ENCODE results near the gene DDX24.

The DDX24 gene

GRCh38 chr14:94058674-94059138 lies 22.3 kb downstream of the DDX24 start:
- no peak overlapping the region for H3K4me3 ChIP-seq (ENCODE audit: low read depth, low read length)
- in situ Hi-C loops (cut with HindIII; ENCODE audit: low sequenced_read_pairs), result no loop called here
- DNase-seq (ENCODE audit: low read depth, low spot score), result no peak
- TF ChIP-seq, protein P1, sequence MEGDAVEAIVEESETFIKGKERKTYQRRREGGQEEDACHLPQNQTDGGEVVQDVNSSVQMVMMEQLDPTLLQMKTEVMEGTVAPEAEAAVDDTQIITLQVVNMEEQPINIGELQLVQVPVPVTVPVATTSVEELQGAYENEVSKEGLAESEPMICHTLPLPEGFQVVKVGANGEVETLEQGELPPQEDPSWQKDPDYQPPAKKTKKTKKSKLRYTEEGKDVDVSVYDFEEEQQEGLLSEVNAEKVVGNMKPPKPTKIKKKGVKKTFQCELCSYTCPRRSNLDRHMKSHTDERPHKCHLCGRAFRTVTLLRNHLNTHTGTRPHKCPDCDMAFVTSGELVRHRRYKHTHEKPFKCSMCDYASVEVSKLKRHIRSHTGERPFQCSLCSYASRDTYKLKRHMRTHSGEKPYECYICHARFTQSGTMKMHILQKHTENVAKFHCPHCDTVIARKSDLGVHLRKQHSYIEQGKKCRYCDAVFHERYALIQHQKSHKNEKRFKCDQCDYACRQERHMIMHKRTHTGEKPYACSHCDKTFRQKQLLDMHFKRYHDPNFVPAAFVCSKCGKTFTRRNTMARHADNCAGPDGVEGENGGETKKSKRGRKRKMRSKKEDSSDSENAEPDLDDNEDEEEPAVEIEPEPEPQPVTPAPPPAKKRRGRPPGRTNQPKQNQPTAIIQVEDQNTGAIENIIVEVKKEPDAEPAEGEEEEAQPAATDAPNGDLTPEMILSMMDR (IDR thresholded peaks at IDR 0.05; ENCODE audit: low read depth, low read length), result no peak

DNA sequence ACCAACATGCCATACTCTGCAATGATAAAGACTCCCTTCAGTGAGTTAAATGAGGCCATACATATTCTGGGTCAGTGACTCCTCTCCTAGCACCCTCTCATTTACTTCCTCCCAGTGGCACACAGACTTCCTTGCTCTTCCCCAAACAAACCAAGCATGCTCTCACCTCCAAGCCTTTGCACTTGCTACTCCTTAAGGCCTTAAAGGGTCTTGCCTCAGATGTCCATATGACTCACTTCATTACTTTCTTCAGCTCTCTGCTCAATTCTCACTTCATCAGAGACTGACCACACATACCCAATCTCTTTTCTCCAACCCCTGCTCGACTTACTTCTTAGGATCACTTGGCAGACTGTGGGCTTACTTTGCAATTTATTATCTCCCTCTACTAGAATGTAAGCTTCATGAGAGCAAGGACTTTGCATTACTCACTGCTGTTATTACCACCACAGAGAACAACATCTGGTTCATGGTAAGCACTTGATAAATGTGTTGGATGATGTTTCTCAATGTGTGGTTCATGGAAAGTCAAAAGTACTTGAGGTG lies 22.8 kb downstream of the DDX24 start:
- DNase-seq (ENCODE audit: low read depth, low spot score), result no peak
- no peak overlapping the region for H3K4me3 ChIP-seq (ENCODE audit: low read depth, low read length)
- TF ChIP-seq, protein P1 (IDR thresholded peaks at IDR 0.05; ENCODE audit: low read depth, low read length), result no peak
- in situ Hi-C loops (cut with HindIII; ENCODE audit: low sequenced_read_pairs), result no loop called here

- TF ChIP-seq, protein P1 (IDR thresholded peaks at IDR 0.05; ENCODE audit: low read depth, low read length), result no peak
- in situ Hi-C loops (cut with HindIII; ENCODE audit: low sequenced_read_pairs), result no loop called here
- DNase-seq (ENCODE audit: low read depth, low spot score), result no peak
- H3K4me3 ChIP-seq (ENCODE audit: low read depth, low read length), result no peak overlapping the region
Observed at GRCh38 chr14:94056579-94057308, 24.3 kb downstream of the DDX24 start.

- DNase-seq (ENCODE audit: low read depth, low spot score), result no peak
- no peak overlapping the region for H3K4me3 ChIP-seq (ENCODE audit: low read depth, low read length)
- in situ Hi-C loops (cut with HindIII; ENCODE audit: low sequenced_read_pairs), result no loop called here
- TF ChIP-seq, protein P1 (IDR thresholded peaks at IDR 0.05; ENCODE audit: low read depth, low read length), result no peak
Observed at GRCh38 chr14:94054936-94055335, 26.1 kb downstream of the DDX24 start.

GRCh38 chr14:94054401-94054800 lies 26.6 kb downstream of the DDX24 start:
- TF ChIP-seq, protein P1 (IDR thresholded peaks at IDR 0.05; ENCODE audit: low read depth, low read length), result no peak
- no peak for DNase-seq (ENCODE audit: low read depth, low spot score)
- H3K4me3 ChIP-seq (ENCODE audit: low read depth, low read length), result no peak overlapping the region
- in situ Hi-C loops (cut with HindIII; ENCODE audit: low sequenced_read_pairs), result no loop called here

DNA sequence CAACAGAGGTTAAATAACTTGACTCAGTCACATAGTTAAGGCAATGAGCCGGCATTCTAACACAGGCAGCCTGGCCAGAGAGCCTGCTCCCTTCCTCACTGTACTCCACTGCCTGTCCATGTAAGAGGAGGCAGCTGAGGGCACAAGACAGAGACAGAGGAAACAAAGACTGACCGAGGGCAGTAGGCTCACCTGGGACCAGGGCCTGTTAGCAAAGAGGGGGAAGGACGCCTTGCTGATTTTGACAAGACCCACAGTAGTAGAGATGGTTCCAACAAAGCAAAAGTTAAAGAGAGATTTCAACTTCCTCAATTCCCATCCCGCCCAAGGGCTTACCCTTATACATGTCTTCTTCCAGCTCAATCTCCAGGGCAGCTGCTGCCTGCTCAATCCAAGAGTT lies 28.3 kb downstream of the DDX24 start:
- no peak overlapping the region for H3K4me3 ChIP-seq (ENCODE audit: low read depth, low read length)
- in situ Hi-C loops (cut with HindIII; ENCODE audit: low sequenced_read_pairs), result no loop called here
- DNase-seq (ENCODE audit: low read depth, low spot score), result no peak
- TF ChIP-seq, protein P1 (IDR thresholded peaks at IDR 0.05; ENCODE audit: low read depth, low read length), result no peak
